Measurements from ENCODE around the gene GRB2.
"Not testable (repeated sequence)": the region's sequence is repeated elsewhere in the genome, so short reads cannot be mapped to it uniquely, and the experiment has no call there.

Gene GRB2

DNA sequence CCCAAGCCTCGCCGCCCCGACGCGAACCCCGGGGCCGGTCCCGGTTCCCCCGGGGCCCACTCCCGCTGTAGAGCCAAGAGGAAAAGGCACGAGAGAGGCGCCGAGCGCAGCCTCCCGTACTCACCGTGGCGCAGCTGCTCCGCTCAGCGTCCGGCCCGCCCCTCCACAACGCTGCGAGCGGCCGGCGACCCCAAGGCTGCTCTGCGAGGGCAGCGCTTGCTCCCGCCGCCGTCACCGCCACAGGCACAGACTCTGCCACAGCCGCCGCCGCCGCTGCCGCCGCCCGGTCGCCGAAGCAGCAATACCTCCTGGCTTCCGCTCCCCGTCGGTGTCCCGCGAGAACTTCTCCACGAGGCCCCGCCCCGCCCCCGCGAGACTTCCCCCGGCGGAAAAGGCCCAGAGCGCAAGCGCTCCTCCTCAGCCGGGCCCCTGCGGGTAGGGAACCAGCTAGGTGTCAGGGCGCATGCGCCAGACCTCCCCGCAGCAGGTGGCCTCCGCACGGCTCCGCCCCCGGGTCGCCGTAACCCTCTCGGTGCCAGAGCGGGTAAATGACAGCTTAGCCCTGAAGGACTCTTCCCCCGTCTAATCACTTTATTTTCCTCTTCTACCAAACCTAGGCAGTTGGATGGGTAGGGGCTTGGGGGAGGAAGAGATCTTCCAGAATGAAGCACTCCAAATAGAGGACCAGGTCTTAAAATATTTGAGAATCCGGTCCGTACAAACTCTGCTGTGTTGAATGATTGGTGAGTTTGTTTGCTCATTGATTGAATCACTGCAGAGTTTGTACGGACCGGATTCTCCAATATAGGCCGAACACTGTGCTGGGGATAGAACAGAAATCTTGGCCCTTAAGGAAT is at the start of gene GRB2:
Gene GRB2, minus strand, starts transcription at position 314 of the 857 bp plus-strand sequence. CDS start 12,050 bp downstream, outside the sequence.
- DNase-seq (ENCODE audit: low read depth in 2 of 2): peak; percentile 85 to 87

- not testable (repeated sequence) for DNase-seq (ENCODE audit: low read depth in 2 of 2)
These were observed 49.2 kb upstream of the GRB2 start for GRCh38 chr17:75454672-75455071.

DNA sequence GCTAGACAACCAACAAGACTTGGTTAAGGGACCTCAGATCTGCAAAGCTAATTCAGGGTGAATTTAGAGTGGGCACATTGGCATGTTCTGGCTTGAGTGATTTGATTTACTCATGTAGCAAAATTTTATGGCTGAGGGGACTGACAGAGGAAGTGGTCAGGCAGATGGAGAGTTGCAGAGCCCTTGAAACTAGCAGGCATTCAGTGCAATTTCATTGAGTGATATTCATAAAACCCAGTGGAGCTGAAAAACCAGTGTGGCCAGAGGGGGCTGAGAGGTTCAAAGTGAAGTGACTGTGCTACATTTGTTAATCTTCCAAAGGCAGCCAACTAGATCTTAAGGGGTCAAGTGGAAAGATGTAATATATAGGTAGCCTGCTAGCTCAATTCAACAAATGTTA is 48.7 kb upstream of the GRB2 start:
- DNase-seq (ENCODE audit: low read depth in 2 of 2): no peak

DNA sequence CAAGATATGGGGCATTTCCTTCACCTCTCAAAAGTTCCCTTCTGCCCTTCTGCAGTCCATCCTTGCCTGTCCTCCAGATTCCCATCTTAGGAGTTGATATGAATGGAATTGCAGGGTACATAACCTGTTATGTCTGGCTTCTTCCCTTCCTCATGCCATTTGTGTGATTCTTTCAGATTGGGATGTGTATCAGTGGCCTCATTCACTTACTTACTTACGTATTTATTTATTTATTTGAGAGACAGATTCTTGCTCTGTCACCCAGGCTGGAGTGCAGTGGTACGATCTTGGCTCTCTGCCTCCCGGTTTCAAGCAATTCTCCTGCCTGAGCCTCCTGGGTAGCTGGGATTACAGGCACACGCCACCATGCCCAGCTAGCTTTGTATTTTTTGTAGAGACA is 44.8 kb upstream of the GRB2 start:
- no peak for DNase-seq (ENCODE audit: low read depth in 2 of 2)

DNA sequence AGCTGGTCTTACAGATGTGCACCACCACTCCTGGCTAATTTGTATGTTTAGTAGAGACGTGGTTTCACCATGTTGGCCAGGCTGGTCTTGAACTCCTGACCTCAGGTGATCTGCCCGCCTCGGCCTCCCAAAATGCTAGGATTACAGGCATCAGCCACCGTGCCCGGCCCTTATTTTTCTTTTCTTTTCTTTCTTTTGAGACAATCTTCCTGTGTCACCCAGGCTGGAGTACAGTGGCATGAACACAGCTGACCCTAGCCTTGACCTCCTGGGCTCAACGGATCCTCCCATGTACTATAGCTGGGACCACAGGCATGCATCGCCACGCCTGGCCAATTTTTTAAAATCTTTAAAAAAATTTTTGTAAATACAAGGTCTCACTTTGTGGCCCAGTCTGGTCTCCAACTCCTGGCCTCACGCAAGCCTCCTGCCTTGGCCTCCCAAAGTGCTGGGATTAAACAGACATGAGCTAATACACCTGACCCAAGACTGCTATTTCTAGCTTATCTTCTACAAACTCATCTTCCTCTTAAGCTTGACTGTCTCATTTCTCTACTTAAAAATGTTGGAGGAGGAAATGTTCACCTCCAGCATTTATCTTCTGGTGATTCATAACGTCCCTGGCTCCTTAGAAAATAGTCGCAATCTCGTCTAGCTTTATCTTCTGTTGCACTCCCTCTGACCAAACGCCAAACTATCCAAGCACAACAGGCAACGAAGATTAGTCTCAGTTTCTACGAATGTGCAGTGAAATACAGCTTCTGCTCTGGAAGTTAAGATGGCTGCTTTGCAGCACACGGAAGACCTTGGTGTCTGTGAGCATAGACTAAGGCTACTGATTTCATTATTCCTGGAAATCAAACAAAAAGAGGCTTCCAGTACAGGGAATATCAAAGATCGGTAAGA is 42.7 kb upstream of the GRB2 start:
- DNase-seq (ENCODE audit: low read depth in 2 of 2): no peak

DNA sequence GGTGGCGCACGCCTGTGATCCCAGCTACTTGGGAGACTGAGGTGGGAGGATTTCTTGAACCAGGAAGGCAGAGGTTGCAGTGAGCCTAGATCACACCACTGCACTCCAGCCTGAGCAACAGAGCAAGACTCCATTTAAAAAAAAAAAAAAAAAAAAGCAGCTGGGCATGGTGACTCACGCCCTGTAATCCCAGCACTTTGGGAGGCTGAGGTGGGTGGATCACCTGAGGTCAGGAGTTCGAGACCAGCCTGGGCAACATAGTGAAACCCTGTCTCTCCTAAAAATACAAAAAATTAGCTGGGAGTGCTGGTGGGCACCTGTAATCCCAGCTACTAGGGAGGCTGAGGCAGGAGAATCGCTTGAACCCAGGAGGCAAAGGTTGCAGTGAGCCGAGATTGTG is 40.4 kb upstream of the GRB2 start:
- DNase-seq (ENCODE audit: low read depth in 2 of 2): not testable (repeated sequence)

- no peak for DNase-seq (ENCODE audit: low read depth in 2 of 2)
These were observed 39.8 kb upstream of the GRB2 start for GRCh38 chr17:75445296-75445695.

DNA sequence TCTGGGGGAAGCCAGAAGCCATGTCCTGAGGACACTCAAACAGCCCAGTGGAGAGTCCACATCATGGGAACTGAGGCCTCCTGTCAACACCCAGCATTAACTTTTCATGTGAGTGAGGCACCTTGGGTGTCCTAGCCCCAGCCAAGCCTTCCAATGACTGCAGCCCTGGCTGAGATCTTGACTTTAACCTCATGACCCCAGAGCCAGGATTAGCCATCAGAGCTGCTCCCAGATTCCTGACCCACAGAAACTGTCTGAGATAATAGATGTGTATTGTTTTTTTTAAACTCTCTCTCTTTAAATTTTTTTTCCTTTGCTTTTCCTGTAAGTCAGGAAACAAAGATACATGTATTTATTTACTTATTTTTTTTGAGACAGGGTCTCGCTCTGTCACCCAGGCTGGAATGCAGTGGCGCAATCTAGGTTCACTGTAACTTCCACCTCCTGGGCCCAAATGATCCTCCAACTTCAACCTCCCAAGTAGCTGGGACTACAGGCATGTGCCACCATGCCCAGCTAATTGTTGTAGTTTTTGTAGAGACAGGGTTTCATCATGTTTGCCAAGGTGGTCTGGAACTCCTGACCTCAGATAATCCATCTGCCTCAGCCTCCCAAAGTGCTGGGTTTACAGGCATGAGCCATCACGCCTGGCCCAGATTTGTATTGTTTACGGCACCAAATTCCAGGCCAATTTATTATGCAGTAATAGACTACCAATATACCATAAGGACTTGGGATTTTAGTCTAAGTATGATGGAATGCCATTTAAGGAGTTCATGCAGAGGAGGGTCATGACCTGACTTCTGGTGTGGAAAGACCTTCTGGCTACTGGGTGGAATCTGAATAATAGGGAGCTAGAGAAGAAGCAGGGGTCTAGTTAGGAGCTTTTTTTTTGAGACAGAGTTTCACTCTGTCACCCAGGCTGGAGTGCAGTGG is 37.0 kb upstream of the GRB2 start:
- no peak for DNase-seq (ENCODE audit: low read depth in 2 of 2)

- DNase-seq (ENCODE audit: low read depth in 2 of 2): no peak
These were observed 35.4 kb upstream of the GRB2 start for GRCh38 chr17:75440738-75441448.

DNA sequence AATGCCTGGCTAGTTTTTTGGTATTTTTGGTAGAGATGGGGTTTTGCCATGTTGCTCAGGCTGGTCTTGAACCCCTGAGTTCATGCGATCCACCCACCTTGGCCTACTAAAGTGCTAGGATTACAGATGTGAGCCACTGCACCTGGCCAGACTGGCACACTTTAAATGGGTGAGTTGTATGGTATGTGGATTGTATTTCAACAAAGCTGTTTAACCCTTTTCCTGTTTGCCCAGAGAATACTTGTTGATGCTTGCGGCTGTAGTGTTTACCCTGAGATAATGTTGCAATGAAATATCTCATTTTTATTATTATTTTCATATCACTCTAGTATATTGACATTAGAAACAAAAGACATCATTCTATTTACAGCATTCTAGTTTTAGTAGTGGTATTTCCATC is 33.8 kb upstream of the GRB2 start:
- no peak for DNase-seq (ENCODE audit: low read depth in 2 of 2)

DNA sequence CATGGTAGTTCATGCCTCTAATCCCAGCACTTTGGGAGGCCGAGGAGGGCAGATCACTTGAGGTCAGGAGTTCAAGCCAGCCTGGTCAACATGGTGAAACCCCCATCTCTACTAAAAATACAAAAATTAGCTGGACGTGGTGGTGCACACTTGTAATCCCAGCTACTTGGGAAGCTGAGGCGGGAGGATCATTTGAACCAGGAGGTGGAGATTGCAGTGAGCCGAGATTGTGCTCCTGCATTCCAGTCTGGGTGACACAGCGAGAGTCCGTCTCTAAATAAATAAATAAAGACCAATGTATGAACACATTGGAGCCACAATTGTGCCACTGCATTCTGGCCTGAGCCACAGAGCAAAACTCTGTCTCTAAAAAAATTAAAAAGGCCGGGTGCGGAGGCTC is 31.9 kb upstream of the GRB2 start:
- not testable (repeated sequence) for DNase-seq (ENCODE audit: low read depth in 2 of 2)

DNA sequence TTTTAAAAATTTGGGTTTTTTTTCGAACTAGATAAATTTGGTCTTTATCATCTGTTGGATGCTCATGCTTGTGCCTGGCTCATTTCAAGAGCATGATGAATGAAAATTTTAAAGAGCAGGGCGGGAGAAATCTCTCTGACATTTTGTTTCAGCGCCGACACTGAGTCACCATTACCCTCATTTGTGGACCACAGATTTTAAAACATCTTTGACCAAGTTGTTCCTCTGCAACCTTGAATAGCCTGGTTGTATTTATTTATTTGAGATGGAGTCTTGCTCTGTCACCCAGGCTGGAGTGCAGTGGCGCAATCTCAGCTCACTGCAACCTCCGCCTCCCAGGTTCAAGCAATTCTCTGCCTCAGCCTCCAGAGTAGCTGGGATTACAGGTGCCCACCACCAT is 29.0 kb upstream of the GRB2 start:
- not testable (repeated sequence) for DNase-seq (ENCODE audit: low read depth in 2 of 2)

DNA sequence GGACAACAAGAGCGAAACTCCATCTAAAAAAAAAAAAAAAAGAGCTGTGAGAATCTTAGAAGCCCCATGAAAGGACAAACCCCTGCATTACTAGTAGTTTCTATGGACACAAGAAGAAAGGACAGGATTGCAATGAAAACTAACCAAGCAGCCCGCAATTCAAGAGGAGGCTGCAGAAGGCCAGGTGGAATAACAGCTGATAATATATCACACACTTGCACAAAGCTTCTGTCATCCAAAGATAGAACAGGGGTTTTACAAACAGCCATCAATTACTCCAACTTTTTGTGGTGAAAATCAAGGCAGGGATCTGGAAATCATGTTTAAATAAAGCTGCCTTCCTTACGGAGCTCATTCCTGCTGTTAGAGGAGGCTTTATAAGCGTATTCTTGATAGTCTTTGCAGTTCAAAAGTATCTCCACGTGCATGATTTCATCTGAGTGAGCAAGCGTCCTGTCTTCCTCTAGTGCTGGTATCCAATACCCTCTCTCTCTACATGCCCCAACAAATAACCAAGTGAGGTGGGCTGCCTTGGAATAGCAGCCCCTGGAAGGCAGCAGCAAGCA is 27.8 kb upstream of the GRB2 start:
- DNase-seq (ENCODE audit: low read depth in 2 of 2): no peak

DNA sequence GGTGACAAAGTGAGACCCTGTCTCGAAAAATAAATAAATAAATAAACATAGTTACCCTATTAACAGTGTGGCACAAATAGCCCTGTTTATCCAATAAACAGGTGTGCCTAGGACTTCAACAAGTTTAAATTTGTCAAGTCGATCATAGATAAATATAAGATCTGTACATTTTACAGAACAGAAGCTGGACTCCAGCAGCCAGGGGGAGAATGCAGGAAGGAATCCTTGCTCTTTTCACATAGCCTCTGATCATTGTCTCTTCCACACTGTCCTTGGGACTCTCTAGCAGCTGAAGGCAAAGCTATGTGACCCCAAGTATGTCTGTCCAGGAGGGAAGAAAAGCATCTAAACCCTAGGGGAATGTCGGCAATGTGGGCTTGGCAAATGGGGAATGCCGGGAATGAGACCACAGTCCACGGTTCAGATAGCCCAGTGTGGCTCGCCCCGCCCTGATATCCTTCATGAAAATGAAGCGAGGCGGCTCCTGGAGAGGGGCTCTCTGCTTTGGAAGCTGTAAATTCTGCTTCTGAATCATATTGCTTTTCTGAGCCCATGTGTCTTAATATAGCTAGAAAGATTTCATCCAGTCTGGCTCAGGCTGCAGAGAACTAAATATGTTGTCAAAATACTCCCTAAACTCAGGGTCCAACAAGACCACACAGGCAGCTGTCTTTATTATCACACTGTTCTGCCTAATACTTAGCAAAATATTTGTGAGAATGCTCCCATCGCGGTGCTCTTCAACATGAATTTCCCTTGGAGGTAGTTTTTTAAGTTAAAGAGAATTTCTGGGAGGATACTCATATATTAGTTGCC is 24.9 kb upstream of the GRB2 start:
- DNase-seq (ENCODE audit: low read depth in 2 of 2): no peak

GRCh38 chr17:75428543-75429469 is 23.3 kb upstream of the GRB2 start:
- peak in 1 of 2 experiments; percentile 40 for DNase-seq (ENCODE audit: low read depth in 2 of 2)

GRCh38 chr17:75418531-75418930 is 13.1 kb upstream of the GRB2 start:
- no peak for DNase-seq (ENCODE audit: low read depth in 2 of 2)

DNA sequence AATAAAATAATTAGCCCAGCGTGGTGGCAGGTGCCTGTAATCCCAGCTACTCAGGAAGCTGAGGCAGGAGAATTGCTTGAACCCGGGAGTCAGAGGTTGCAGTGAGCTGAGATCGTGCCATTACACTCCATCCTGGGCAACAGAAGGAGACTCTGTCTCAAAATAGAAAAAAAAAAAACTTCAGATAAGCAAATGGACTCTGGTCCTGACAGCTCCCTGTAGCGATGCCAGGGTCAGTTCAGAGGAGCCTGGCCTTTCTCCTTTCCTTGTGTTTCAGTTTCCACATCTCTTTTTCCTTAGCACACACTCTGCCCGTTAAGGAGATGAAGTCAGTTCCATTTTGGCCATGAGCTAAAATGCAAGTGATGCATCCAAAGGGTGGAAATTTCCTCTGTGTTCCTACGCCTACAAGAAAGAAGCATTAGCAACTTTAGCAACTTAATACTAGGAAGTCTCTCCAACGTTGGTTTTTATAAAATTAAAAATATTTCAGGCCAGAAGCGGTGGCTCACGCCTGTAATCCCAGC is 11.6 kb upstream of the GRB2 start:
- DNase-seq (ENCODE audit: low read depth in 2 of 2): no peak

GRCh38 chr17:75416006-75416405 is 10.5 kb upstream of the GRB2 start:
- DNase-seq (ENCODE audit: low read depth in 2 of 2): no peak
